HG02610 (cell line): Measurements from ENCODE around the gene BRPF3.

ENCODE experiments used
- ATAC-seq: cut with Tn5 transposase; IDR thresholded peaks from one replicate; pipeline ENCODE4 v1.9.1; 2021; ENCODE audit warnings: mild to moderate bottlenecking, moderate library complexity; ENCODE audit not compliant: unreplicated experiment

Gene BRPF3

DNA sequence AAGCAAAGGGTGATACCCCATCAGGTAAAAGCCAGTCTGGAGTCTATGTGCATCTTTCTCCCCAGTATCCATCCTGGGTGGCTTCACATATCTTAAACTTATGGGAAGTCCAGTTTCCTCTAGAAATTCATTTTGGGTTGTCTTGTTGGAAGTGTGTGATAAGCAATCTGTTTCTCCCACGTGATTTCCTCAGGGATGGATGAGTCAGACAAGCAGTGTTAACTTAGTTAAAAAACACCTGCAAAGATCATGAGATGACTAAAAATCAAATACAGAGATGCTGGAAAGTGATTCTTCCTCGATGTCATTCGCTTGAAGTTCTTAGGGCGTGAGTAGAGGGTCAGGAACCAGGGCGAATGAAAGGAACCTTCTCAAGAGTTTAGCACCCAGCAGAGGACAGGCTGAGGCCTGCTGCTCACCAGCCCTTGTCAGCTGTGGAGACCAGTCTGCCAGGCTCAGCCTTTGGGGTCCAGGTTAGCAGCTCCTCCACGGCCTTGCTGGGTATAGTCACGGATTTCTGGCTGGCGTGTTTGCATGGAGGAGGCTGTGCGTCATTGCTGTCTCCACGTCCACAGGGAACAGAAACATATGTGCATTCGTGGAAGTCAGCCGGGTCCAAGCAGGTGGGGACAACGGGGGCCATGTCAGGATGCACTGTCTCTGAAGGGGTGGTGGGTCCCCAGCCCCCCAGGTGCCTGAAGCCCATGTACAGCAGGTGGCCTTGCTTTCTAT, 70.5 kb downstream of the BRPF3 start:
- no peak for ATAC-seq

GRCh38 chr6:36267731-36268477, 71.4 kb downstream of the BRPF3 start:
- ATAC-seq, result no peak

GRCh38 chr6:36268478-36269275, 72.1 kb downstream of the BRPF3 start:
- ATAC-seq, result no peak

DNA sequence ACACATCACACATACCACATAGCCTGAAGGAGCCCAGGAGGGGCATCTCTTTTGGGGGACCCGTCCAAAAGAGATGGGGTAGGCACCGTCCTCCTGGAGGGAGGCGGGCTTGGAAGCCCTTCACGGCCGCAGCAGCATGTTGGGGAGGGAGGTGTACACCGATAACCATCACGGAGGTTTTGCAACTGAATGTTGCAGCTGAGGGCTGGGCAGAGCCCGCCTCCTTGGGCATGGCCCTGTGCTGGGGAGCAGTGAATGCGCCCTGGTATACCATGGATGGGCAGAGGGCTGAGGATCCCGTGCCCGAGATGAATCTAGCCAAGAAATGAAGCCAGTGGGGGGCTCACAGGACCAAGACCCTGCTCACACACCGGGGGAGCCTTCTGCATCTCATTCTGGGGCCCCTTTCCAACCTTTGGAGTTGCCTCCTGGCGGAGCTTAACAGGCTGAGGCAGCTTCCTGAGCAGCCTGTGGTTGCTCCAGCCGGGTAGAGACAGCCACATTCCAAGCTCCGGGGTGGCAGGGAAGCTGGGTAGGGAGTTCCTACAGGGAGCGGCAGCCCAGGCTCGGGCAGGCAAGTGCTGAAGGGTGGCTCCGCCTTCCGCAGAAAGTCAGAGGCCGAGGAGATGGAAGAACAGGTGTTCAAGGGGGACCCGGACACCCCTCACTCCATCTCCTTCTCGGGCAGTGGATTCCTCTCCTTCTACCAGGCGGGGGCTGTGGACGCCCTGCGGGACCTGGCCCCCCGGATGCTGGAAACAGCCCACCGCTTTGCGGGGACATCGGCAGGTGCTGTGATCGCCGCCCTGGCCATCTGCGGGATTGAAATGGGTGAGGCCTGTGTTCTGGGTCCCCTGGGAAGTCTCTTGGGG, 73.5 kb downstream of the BRPF3 start, which contains the start of gene PNPLA1:
Gene PNPLA1 (plus strand): TSS at position 227 of the 872 bp plus-strand sequence. CDS start 400 bp downstream, at position 627.
- ATAC-seq, result no peak

- ATAC-seq, result no peak
Observed at GRCh38 chr6:36272234-36272633, 75.7 kb downstream of the BRPF3 start.

- ATAC-seq, result no peak
Observed at GRCh38 chr6:36273067-36273466, 76.5 kb downstream of the BRPF3 start.

DNA sequence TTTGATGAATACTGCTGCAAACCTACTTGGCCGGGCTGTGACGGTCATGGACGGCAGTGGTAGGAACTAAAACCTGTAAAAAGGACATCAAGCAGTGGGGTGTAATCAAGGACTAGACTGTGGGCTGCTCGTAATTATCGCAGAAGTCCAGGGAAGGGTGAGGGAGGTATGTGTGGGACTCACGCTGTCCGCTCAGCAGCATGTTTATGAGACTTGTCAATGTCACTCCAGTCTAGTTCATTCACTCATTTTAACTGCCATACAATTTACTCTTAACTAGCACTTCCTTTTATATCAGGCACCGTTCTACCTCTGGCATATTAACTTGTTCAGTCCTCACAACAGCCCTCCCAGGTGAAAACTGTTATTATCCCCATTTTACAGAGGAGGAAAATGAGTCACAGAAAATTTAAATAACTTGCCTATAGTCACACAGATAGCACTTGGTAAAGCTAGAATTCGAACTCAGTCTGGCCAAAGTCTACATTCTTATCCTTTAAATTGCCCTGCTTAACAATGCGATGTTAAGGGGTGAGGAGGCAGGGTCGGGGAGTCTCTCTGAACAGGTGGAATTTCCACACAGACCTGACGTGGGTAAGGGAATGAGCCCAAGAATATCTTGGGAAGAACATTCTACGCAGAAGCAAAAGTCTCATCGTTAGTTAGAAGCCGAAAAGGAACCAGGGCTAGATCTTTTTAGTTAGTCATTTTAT, 77.4 kb downstream of the BRPF3 start:
- no peak for ATAC-seq

GRCh38 chr6:36276581-36277536, 80.3 kb downstream of the BRPF3 start:
- ATAC-seq, result no peak

DNA sequence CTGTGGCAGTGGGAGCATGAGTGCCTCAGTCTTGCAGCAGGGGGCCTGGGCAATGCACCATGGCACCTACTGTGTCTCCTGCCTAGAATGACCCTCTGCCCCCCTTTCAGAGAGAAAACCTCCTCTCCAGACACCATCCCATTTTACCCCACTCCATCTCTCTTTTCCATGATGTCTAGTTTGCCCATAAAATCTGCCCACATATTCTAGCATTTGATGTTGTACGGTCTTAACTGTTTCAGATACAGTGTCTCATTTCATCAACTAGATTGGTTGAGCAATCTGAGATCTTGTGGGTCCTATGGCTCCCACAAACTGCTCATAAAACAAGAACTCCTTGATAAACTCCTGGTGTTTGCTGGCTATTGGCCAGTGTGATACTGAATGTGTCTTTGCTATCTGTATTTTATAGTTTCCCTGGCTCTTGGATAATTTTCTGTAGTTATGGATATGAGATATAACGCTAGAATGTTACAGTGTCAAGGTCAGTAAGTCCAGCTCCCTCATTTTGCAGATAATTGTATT, 81.5 kb downstream of the BRPF3 start:
- ATAC-seq, result no peak

DNA sequence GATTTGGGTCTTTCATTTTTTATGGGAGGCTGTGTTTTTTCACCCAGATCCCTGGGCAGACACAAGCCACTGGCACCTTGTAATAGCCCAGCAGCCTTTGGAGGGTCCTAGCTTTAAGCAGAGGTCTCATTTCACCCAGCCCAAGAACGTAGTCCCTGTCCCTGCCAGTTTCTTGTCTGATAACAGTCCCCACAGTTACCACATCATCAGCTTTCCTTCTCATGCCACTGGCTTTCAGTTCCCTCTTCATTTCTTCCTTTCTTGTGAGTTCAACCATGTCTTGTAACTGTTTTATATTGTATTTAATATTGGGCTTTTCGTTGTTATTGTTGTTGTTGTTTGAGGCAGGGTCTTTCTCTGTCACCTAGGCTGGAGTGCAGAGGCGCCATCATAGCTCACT, 83.9 kb downstream of the BRPF3 start:
- ATAC-seq, result no peak

- ATAC-seq, result no peak
Observed at GRCh38 chr6:36280983-36281382, 84.4 kb downstream of the BRPF3 start.
